Measurements from ENCODE around the gene MLLT3.

MLLT3 gene

GRCh38 chr9:20382460-20383071 lies 239.7 kb downstream of the MLLT3 start:
- no peak for DNase-seq (ENCODE audit: low read depth in 3 of 3)

- DNase-seq (ENCODE audit: low read depth in 3 of 3) = no peak
Observed at GRCh38 chr9:20380546-20380945, 241.8 kb downstream of the MLLT3 start.

- no peak for DNase-seq (ENCODE audit: low read depth in 3 of 3)
Observed at GRCh38 chr9:20379804-20380225, 242.5 kb downstream of the MLLT3 start.

- no peak for DNase-seq (ENCODE audit: low read depth in 3 of 3)
Observed at GRCh38 chr9:20378851-20379250, 243.4 kb downstream of the MLLT3 start.

- no peak for DNase-seq (ENCODE audit: low read depth in 3 of 3)
Observed at GRCh38 chr9:20377790-20378189, 244.5 kb downstream of the MLLT3 start.

- DNase-seq (ENCODE audit: low read depth in 3 of 3) = no peak
Observed at GRCh38 chr9:20376731-20377375, 245.4 kb downstream of the MLLT3 start.

- no peak for DNase-seq (ENCODE audit: low read depth in 3 of 3)
Observed at GRCh38 chr9:20376042-20376441, 246.3 kb downstream of the MLLT3 start.

- DNase-seq (ENCODE audit: low read depth in 3 of 3) = no peak
Observed at GRCh38 chr9:20373263-20373662, 249.0 kb downstream of the MLLT3 start.

GRCh38 chr9:20369391-20369790 lies 252.9 kb downstream of the MLLT3 start:
- DNase-seq (ENCODE audit: low read depth in 3 of 3) = no peak

- no peak for DNase-seq (ENCODE audit: low read depth in 3 of 3)
Observed at GRCh38 chr9:20367855-20368254, 254.4 kb downstream of the MLLT3 start.

- no peak for DNase-seq (ENCODE audit: low read depth in 3 of 3)
Observed at GRCh38 chr9:20364959-20365358, 257.3 kb downstream of the MLLT3 start.

- no peak for DNase-seq (ENCODE audit: low read depth in 3 of 3)
Observed at GRCh38 chr9:20363233-20363632, 259.1 kb downstream of the MLLT3 start.

GRCh38 chr9:20361656-20362570 lies 260.4 kb downstream of the MLLT3 start:
- no peak for DNase-seq (ENCODE audit: low read depth in 3 of 3)

GRCh38 chr9:20361229-20361628 lies 261.1 kb downstream of the MLLT3 start:
- DNase-seq (ENCODE audit: low read depth in 3 of 3) = no peak

GRCh38 chr9:20358207-20358606 lies 264.1 kb downstream of the MLLT3 start:
- no peak for DNase-seq (ENCODE audit: low read depth in 3 of 3)

- no peak for DNase-seq (ENCODE audit: low read depth in 3 of 3)
Observed at GRCh38 chr9:20357037-20357432, 265.3 kb downstream of the MLLT3 start.

- peak; percentile 22 to 43 (median 38) for DNase-seq (ENCODE audit: low read depth in 3 of 3)
Observed at GRCh38 chr9:20356403-20357036, 265.8 kb downstream of the MLLT3 start.

GRCh38 chr9:20355022-20355421 lies 267.3 kb downstream of the MLLT3 start:
- no peak for DNase-seq (ENCODE audit: low read depth in 3 of 3)

GRCh38 chr9:20353931-20354652 lies 268.2 kb downstream of the MLLT3 start:
- no peak for DNase-seq (ENCODE audit: low read depth in 3 of 3)

GRCh38 chr9:20353524-20353923 lies 268.8 kb downstream of the MLLT3 start:
- DNase-seq (ENCODE audit: low read depth in 3 of 3) = no peak

GRCh38 chr9:20352591-20352990 lies 269.7 kb downstream of the MLLT3 start:
- no peak for DNase-seq (ENCODE audit: low read depth in 3 of 3)

GRCh38 chr9:20351715-20352114 lies 270.6 kb downstream of the MLLT3 start:
- no peak for DNase-seq (ENCODE audit: low read depth in 3 of 3)
